Cerebellar nuclear complex (tissue), 1 donor: ENCODE measurements around the gene SPSB1.
A peak's percentile ranks its signal among the peaks of the same experiment; 100 is the strongest.

Experiments
- DNase-seq, 2 experiments: peaks; one replicate each; lab custom pipeline; 2025; lab: John Stamatoyannopoulos, UW

Gene SPSB1

DNA sequence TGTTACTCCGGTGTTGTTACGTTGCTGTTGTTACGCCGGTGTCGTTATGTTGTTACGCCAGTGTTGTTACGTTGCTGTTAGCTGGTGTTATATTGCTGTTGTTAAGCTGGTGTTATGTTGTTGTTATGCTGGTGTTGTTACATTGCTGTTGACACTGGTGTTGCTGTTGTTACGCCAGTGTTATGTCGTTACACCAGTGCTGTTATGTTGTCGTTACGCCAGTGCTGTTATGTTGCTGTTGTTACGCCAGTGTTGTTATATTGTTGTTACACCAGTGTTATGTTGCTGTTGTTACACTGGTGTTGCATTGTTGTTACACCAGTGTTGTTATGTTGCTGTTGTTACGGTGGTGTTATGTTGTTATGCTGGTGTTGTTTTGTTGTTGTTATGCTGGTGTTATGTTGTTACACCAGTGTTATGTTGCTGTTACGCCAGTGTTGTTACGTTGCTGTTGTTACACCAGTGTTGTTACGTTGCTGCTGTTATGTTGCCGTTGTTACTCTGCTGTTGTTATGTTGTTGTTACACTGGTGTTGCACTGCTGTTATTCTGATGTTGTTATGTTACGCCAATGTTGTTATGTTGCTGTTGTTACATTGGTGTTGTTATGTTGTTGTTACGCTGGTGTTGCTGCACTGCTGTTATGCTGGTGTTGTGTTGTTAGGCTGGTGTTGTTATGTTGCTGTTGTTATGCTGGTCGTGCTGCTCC lies 32.5 kb upstream of the SPSB1 start:
- no peak for DNase-seq

DNA sequence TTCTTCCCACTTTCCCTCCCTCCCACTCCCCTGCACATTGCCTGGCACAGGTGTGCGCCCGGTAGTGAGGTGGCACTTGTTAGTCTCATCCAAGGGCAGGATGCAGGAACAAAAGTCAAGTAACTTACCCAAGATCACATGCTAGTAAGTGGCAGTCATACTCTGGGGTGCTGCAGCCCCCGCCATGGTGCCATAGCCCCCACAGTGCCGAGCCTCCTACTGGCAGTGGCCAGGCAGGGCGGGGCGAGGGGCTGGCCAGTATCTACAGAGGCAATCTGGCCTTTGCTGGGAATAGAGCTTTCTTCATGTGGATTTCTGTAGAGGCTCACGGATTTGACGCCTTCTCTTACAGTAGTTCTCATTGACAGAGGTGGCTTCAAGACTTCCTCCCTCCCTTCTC lies 31.2 kb upstream of the SPSB1 start:
- DNase-seq = no peak

DNA sequence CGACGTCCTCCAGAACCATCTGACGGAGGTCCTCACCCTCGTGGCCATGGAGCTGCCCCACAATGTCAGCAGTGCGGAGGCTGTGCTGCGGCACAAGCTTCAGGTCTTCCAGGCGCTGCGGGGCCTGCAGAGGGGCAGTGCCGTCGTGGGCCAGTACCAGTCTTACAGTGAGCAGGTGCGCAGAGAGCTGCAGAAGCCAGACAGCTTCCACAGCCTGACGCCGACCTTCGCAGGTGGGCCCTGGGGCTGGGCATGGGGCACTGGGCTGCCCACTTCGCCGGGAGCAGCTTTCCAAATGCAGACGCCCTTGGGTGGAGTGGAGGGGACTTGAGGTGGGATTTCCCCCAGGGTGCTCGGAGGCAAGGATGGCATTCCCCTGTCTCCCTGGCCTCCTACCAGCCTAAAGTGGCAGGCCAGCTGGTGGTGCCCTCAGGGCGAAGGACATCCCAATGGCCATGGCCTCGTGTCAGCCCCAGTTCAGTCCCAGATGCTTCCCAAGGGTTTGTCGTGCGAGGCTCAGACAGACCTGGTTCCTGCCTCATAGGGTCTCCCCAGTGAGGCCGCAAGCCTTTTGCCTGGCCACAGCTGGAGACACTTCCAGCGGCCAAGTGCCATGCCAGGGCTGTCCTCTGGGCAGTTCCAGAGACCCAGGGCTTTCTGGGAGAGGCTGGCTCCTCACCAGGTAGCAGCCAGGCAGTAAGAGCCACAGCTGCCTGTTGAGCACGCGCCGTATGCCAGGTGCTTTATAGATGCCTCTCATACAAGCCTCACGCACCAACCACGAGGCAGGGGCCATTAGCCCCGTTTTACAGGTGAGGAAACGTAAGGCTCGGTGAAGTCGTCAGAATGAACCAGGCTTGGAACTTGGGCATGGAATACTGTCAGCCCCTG lies 30.4 kb upstream of the SPSB1 start:
- DNase-seq = no peak

DNA sequence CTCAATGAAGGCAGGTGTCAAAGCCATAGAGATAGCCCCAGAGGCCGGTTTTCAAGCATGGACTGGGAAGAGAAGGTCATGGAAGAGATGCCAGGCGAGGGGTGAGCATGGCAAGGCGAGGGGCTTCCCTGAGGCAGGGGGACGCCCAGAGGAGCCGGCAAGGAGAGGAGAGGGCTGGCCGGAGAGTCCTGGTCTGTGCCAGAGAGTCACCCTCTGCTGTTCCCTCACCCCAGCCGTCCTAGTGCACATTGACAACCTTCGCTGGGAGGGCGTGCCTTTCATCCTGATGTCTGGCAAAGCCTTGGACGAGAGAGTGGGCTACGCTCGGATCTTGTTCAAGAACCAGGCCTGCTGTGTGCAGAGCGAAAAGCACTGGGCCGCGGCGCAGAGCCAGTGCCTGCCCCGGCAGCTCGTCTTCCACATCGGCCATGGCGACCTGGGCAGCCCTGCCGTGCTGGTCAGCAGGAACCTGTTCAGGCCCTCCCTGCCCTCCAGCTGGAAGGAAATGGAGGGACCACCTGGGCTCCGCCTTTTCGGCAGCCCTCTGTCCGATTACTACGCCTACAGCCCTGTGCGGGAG lies 29.3 kb upstream of the SPSB1 start:
- DNase-seq = no peak

DNA sequence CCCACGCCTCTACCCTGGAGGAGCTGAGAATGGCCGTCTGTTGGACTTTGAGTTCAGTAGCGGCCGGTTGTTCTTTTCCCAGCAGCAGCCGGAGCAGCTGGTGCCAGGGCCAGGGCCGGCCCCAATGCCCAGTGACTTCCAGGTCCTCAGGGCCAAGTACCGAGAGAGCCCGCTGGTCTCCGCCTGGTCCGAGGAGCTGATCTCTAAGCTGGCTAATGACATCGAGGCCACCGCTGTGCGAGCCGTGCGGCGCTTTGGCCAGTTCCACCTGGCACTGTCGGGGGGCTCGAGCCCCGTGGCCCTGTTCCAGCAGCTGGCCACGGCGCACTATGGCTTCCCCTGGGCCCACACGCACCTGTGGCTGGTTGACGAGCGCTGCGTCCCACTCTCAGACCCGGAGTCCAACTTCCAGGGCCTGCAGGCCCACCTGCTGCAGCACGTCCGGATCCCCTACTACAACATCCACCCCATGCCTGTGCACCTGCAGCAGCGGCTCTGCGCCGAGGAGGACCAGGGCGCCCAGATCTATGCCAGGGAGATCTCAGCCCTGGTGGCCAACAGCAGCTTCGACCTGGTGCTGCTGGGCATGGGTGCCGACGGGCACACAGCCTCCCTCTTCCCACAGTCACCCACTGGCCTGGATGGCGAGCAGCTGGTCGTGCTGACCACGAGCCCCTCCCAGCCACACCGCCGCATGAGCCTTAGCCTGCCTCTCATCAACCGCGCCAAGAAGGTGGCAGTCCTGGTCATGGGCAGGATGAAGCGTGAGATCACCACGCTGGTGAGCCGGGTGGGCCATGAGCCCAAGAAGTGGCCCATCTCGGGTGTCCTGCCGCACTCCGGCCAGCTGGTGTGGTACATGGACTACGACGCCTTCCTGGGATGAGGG lies 28.5 kb upstream of the SPSB1 start:
- DNase-seq = no peak

DNA sequence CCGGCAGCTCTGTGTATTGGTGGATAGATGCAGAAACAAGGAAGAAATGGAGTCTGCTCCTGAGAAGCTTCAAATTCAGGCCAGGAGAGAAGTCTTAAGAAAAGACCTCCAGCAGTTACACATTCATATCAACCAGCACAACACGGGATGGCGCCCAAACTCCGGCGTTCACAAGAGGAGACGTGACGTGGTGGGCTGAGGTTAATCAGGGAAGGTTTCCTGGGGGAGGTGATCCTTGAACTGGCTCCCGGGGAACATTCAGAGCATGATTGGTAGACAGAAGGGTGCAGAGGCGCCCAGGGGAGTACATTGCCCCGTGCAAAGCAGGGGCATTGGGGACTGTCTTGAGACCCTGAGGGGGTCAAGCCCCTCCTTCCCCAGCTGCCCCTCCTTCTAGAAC lies 27.7 kb upstream of the SPSB1 start:
- no peak for DNase-seq

DNA sequence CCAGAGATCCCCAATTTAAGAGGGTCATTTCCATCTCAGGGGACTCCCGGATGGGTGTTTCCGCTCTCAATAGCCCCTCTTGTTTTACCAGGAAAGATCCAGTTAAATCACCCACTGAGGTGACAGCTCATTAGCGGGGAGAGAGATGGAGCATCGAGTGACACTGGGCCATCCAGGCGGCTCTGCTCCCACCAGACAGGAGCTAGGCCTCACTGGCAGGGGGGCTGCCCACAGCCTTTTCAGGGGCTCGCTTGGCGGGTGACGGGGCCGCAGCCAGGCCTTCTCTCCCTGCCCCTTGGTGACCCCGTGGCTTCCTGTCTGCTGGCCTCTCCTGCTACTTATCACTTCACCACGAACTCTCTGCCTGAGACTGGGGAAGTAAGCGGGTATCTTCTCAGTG lies 26.7 kb upstream of the SPSB1 start:
- DNase-seq = no peak

DNA sequence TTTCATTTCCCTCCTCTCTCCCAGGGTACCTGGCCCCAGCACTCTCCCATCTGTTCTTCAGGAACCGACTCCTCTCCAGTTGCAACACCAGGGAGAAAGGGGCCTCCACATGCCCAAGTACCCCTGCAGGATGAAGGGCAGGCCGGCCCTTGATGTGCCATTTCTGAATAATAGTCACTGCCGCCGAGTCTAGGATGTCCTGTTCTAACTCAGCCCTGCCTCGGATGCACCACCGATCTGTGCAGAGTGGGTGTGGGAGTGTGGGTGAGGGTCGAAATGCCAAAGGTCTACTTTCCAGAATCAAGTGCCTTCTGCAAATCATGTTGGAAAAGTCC lies 25.4 kb upstream of the SPSB1 start:
- DNase-seq = no peak

DNA sequence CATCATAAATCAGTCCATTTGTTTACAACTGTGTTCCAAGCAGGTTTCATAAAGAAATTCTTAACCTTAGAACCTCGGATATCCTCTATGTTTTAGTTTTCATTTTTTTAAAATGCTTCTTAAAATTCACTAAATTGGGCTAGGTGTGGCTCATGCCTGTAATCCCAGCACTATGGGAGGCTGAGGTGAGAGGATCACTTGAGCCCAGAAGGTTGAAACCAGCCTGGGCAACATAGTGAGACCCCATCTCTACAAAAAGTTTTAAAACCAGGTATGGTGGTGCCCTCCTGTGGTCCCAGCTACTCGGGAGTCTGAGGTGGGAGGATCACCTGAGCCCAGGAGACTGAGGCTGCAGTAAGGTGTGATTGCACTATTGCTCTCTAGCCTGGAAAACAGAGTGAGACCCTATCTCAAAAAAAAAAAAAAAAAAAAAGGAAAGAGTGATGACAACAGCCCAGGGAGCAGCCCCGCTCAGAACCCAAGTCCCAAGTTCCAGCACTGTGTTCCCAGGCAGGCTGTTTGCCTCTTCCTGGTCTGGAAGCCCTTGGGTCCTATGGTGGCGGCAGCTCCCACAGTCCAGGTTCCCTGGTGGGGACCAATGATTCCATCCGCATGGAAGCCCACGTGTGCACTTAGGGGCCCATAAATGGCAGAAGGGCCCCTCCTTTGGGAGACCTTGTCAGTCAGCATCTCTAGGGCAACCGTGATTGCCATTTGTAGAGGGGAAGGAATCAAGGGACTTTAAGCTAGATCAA lies 24.7 kb upstream of the SPSB1 start:
- DNase-seq = no peak

DNA sequence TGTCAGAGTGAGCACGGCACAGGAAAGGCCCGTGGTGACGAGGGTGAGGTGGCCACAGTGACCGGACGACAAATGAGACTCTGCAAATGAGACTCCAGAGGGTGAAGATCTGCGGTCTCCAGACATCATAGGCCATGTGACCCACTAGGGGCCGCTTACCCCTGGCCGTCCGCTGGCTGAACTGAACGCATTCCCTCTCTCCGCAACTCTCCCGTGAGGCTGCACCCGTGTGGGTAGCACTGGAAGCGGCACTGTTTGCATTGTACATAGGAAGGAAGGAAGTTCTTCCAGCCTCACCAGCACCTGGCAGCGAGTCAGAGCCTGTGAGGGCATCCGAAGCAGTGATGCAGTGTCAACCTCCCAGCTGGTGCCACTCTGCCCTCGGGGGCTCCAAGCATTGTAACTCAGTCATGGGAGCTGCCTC lies 23.6 kb upstream of the SPSB1 start:
- DNase-seq = no peak

DNA sequence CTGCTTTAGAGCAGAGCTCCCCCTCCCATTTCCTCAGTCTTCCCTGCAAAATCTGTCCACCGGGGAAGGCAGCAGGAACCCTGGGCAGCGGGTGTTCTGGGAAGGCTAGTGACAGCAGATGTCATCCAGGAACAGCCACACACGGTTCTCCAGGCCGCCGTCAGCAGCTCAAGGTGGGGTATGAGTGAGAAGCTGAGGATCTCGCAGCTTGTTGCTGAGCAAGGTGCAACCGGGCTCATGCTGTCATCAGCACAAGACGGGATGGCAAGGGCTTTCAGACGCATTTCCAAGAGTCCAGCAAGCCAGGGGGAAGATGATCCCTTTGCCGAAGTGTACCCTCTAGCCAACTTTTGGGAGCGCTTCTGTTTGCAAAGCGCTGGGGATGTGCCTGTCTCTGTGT lies 23.0 kb upstream of the SPSB1 start:
- peak in 1 of 2 experiments; percentile 28 for DNase-seq

DNA sequence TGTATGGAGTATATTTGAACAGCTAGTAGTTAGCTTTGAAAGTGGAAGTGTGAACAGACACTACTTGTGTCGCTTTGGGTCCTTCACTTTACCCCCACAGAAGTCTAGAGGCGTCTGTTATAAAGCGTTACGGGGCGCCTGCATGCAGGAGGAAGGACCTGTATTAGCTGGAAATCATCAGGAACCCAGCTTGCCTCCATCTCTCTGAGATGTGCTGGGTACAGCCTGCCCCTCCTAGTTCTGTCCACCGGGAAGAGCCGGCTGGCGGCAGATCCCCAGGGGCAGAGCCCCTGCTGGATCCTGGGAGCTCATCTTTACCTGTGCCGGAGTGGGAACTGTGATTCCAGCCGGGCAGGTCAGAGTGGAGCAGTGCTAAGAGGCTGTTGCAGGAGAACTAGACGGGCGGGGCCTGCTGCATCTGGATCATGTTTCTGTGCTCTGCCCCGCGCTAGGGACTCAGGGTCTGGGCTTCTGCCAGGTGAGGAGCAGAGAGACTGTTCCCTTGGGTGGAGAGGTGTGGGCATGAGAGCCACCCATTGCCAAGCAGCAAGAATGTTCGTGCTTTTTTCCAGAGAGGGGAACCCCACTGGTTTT lies 22.3 kb upstream of the SPSB1 start:
- no peak for DNase-seq

DNA sequence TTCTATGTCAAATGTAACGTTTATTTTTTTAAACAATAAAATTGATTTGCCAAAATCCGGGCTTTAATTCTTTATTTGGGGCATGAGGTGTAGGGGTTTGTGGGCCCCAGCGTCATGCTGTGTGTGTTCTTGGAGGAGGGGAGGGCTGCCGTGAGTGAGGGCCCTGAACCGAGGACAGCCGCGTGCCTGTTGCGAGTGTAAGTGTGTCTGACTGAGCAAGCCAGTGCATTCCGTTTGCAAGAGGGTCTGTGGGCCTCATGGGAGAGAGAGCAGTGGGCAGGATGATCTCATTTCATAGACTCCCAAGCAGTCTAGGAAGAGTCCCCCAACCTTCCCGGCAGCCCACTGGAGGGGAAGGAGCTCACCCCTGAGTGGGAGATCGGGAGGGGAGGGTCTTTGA lies 21.4 kb upstream of the SPSB1 start:
- DNase-seq = no peak

DNA sequence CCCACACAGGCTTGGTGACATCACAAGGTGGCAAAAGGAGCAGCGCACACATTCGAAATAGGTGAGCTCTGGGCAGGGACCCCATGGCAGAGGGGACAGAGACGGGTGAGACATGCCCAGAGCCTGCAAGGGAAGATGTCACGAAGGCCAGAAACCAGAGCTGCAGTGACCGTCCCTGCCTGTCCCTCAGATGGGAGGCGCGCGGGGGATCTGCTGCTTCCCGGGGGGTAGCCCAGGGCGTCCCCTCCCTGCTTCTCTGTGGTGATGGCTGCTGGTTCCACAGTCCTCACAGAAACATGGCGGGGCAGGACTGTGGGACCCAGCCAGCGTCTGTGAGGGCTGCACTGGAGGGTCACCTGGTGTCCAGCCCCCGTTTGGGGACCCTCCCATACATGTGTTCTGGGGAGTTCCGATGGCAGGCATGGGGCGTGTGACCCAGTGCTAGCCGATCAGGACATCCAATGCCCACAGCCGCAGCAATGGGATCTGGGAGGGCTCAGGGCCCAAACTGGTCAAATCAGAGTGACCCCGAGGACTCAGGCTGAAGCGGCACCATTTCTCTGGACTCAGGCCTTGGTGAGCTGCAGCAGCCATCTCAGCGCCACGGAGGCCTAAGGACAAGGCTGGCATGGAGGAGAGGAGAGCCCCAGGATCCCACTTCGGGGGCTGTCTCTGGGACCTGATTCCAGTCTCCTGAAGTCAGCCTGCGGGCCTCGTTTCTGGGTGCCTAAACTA lies 20.7 kb upstream of the SPSB1 start:
- no peak for DNase-seq

DNA sequence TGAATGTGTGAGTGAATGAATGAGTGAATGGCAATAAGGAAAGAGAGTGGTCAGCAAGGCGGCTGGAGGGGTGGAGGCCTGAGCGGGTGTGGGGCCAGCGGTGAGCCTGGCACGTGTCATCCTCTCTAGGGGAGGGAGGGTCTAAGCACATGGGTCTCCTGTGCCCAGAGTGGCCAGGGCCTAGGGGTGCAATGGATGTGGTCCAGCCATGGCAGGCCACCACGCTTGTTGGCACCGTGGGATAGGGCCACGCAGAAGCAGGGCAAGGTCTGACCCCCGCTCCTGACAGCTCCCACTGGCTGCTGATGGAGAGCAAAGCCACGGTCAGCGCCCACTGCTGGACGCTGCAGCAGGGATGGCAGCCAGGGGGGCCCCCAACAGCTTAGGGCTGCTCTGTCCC lies 19.5 kb upstream of the SPSB1 start:
- no peak for DNase-seq

DNA sequence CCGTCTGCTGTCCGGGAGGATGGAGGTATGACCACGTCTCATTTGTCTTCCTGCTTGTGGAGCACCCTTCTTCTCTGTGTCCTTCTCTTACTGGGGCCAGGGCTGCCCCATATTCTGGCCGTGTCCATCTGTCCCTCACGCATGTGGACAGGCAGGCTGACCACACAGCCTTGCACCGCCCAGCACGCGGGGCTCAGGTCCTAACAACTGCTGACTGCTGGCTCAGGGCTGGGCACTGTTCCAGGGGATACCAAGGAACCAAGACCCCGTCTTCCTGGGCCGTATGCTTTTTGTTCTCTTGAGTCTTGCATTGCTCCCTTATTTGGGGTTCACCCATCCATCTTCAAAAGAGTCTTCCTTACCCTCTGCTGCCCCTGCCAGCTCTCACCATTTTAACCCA lies 17.5 kb upstream of the SPSB1 start:
- DNase-seq = no peak

DNA sequence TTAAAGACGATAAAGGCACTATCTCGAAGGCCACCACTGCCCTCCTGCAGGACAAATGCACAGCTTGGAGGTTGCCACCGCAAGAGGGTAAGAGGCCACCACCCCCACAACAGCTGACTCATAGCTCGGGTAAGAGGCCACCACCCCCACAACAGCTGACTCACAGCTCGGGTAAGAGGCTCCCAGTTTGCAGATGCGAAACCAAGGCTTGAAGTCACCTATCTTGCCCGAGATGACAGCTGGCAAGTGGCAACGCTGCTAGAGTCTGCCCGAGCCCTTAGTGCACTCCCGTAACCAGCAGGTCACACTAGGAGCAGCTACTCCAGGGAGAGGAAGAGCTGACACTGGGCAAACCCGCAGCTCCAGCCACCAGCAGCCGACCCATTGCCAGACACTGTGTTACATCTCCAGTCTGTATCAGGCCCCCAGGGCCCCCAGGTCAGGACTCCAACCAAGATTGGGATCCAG lies 17.1 kb upstream of the SPSB1 start:
- no peak for DNase-seq

DNA sequence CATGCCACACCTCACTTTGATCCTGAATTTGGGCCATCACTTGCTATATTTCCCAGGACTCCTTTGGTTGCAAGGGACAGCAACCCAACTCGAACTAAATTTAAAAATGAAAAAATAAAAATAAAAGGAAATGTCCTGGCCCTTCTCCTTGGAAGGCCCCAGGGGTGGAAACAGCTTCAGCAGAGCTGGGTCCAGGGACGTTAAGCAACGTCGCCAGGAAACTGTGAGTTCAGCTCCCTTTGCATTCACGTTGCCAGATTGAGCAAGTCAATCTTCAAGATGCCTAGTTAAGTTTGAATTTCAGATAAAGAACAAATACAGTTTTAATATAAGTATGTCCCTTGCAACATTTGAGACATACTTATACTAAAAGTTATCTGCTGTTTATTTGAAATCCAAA lies 14.6 kb upstream of the SPSB1 start:
- no peak for DNase-seq

DNA sequence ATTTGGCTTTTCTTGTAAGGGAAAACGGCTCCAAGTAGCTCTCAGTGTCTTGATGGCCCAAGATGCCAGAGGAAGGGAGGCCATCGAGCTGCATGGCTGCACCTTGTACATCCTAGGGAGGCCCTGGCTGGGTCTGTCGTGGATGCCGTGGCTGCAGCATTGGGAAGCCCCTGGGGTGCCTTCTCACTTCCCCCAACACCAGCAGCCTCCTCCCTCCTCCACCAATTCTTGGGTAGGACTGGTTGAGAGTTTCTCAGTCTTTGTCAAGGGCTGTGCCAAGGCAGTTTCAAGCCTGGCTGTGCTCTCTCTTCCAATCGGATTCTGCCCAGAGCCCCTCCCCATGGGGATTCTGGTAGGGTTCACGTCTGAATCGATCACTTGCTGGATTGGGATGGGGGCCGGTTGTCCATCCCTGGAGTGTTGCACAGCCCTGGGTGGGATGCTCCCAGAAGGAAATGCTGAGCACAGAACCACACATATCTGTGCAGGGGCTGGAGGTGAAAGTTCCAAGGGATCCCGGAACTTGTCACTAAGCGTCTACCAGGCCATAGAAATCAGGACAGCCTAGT lies 14.0 kb upstream of the SPSB1 start:
- DNase-seq = no peak
